Measurements from ENCODE around the gene SLC8A2.

SLC8A2 gene, protein sequence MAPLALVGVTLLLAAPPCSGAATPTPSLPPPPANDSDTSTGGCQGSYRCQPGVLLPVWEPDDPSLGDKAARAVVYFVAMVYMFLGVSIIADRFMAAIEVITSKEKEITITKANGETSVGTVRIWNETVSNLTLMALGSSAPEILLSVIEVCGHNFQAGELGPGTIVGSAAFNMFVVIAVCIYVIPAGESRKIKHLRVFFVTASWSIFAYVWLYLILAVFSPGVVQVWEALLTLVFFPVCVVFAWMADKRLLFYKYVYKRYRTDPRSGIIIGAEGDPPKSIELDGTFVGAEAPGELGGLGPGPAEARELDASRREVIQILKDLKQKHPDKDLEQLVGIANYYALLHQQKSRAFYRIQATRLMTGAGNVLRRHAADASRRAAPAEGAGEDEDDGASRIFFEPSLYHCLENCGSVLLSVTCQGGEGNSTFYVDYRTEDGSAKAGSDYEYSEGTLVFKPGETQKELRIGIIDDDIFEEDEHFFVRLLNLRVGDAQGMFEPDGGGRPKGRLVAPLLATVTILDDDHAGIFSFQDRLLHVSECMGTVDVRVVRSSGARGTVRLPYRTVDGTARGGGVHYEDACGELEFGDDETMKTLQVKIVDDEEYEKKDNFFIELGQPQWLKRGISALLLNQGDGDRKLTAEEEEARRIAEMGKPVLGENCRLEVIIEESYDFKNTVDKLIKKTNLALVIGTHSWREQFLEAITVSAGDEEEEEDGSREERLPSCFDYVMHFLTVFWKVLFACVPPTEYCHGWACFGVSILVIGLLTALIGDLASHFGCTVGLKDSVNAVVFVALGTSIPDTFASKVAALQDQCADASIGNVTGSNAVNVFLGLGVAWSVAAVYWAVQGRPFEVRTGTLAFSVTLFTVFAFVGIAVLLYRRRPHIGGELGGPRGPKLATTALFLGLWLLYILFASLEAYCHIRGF

DNA sequence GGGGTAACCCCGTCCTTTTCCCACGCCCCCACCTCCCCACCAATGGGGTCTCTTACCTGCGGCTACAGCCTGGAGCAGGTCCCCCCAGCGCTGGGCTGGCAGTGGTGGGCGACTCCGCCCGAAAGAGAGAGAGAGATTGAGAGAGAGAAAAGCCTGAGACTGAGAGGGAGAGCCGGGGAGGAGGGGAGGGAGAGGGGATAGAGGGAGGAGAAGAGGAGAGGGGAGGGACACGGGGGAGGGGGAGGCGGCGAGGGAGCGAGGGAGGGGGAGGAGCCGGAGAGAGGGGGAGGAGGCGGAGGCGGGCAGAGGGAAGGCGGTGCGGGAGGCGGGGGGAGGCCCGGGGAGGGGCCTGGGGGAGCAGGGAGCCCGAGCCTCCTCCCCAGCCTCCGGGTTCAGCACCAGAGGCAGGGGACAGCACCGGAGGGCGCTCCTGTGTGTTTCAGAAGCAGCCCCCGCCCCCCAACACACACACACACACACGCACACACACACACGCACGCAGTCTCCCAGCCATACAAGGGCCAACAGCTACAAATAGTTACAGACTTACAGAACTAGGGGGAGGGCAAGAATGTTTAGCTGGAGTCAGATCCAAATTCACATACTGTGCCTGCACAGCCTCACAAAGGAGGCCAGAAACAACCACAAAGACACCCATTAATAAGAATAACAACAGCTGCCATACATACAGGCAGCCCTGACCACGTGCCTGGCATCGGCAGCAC lies at the start of gene SLC8A2:
SLC8A2 (minus strand) TSS at position 161 of the 725 bp plus-strand sequence. CDS start 5,490 bp downstream, outside the sequence.
- DNase-seq = no peak

DNA sequence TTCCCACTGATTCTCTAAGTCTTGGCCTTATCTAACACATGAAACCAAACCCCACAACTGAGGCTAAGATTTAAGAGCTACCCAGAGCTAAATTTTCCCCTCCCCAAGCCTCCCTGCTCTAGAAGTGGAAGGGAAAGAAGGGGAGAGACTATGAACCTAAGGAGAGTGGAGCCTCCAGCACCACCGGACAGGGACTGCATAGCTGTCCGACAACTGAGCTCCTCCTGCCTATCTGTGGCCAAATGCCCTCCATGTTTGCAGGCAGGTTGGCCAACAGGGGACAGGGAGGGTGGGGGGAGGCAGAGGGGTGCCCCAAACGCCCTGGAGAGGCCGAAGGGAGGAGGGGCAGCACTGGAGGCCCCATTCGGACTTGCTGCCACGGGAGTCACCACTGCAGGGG lies 49.1 kb upstream of the SLC8A2 start:
- DNase-seq = no peak

DNA sequence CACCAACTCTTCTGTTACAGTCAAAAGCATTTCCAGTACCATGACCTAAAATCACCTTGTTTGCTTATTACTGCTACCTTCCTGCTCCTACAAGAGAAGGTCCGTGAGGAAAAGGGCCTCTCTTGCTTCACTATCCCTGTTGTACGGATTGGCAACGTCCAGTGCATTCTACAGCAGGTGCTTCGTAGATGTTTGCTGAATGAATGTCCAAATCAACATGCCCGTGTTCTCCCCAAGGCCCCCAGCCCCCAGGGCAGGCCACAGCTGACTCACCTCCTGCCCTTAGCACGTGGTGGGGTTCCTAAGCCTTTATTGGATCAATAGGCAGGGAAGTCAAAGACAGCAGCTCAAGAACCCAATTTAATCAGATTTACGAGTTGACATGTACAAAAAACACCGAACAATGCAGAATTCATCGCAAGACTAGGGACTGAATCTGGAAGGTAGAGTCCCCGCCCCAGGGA lies 48.7 kb upstream of the SLC8A2 start:
- DNase-seq = no peak

DNA sequence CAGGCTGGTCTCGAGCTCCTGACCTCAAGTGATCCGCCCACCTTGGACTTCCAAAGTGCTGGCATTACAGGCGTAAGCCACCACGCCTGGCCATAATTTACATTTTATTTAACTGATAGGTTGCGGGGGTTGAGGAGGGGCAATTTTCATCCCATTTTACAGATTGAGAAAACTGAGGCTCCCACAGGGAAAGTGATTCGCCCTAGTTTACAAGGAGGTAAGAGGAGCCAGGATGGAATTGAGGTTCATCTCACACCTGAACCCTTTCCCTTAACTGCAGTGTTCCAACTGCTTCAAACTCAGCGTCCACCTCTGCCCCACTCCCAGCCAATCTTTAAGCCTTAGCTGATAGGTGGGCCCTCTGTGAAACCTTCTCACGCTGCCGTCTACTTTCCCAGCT lies 47.2 kb upstream of the SLC8A2 start:
- DNase-seq = no peak

DNA sequence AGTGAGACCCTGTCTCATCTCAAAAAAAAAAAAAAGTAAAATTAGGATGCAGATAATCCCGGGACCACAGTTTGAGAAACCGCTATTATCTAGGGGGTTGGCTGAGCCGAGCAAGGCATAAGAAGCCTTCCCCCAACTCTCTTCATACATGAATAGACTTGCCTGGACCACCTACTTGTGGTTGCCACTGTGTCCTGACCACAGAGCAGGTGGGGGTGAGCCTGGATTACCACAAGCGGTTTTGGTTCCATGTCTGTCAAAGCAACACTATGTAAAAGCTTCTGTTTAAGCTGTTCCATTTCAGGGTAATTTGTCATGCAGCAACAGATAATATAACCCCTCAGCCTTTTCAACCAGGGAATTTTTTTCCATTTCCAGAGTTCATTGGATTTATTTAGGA lies 46.4 kb upstream of the SLC8A2 start:
- no peak for DNase-seq

DNA sequence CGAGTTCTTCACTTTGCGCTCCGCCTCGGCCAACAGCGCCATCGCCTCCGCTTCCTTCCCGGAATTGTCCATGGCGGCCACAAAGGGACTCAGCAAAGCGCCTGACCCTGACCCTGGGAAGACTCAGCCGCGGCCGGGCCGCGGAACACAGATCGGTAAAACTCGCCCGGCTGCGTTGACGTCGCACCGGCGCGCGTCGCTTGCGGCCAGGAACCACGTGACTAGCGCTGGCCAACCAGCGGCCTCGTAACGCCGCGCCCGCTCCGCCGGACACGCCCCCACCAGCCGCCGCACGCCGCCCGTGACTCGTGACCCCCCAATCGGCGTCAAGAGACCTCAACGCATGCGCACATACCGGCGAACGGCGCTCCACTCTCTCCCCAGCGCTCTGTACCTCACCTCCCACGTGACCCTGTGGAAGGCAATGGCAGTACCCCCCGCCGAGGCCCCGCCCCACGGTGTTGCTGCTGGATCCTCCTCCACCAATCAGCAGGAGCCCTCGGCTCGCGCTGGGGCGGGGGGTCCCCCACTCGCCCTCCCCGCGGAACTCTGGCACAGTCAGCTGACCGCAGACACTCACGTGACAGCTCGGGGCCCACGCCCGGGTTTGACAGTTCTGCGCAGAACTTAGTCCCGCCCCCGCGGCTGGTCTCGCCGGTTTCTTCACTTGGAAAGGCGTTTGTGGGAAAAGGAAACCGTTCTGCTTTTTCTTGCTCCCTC lies 43.3 kb upstream of the SLC8A2 start, which contains the start of gene NAPA:
NAPA (minus strand) TSS at position 195 of the 720 bp plus-strand sequence; CDS start at position 72, 123 bp downstream.
- peak; percentile 99 for DNase-seq

DNA sequence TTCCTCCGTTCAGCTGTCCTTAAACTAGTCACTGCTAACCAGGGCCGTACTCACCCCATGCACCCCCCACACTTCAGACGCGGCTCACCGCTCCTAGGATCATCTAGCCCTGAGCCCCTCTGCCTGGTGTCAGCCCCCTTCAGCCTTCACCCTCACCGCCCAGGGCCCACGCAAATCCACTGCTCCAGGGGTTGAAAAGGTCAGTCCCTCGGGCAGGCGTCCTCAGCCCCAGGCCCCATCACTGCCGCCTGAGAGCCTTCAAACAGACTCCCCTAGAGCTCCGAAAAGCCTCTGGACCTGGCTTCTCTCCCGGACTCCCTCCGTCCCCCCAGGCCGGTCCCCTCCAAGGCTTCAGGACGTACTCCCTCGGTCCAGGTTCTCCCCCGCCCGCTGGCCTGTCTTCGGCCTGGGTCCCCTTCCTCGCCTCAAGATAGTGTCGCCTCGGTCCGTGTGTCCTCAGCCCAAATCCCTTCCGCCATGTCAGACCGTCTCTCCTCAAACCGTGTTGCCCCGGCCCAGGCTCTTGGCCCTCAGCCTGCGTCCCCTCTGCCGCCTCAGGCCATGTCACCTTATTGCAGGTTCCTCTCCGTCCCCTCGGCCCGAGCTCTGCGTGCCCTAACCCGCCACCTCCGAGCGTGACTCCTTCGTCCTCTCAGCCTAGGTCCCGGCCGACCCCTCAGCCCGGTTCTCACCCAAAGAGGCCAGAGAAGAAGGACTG lies 42.6 kb upstream of the SLC8A2 start:
- no peak for DNase-seq

DNA sequence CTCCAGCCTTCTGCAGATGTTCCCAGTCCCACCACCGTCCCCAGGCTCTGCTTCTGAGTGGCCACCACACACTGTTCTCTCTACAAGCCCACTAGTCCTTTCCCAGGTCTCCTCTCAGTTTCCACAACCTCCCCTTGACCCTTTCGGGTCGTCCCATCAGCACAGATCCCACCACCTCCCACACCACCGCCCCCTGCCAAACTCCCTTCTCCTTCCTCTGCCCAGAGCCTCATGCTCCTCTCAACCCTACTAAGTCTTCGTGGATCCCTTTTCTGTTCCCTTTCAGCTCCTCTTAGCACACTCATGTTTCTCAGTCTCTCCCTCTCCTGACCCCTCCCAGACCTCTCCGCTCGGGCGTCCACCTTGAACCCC lies 41.2 kb upstream of the SLC8A2 start:
- DNase-seq = no peak

DNA sequence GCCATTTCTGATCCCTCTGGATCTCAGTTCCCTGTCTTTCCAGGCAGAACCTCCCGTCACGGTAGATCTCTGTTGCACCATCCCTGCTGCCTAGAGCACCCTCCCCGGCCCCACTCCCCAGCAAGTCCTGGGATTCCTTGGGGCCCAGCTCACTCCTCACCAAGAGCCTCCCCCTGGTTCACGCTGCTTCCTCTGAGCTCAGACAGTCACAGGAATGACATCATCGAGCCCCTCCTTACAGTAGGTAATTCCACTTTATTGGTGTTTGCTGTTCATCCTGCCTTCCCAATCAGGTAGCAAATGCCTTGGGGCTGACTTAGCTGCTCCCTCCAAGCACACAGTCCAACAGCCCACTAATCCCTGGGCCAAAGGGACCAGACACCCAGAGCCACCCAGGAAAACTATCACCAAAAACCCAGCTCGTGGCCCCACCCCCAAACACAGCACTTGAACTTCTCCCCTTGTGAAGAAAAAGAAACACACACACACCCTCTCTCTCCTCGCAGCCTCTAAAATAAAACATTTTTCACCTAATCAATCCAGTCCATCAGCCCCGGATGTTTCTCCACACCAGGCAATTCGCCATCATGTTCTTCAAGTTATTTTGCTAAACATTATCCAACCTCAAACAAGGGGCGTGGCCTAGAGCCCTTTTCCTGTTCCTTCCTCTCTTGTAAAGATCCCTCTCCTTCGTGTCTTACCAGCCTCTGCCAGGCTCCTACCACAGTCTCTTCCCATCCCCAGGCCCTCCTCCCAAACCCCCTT lies 40.7 kb upstream of the SLC8A2 start:
- peak; percentile 85 for DNase-seq

DNA sequence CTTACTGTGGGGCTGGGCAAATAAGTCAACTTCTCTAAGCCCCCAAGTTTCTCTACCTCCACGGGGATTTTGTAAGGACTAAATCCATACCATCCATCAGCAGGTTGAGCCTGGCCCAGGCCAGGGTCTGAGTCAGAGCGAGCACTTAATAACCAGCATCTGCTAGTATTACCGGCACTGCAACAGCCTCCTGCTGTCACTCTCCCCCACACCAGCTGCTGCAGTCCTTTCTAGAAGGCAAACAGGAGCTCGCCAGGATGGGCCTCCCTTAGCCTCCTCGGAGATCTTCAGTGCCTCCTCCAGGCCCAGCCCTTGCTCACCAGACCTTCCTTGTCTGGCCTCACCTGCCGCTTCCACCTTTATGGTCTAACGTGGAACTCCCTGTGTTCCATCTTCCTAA lies 40.0 kb upstream of the SLC8A2 start:
- DNase-seq = peak; percentile 97

DNA sequence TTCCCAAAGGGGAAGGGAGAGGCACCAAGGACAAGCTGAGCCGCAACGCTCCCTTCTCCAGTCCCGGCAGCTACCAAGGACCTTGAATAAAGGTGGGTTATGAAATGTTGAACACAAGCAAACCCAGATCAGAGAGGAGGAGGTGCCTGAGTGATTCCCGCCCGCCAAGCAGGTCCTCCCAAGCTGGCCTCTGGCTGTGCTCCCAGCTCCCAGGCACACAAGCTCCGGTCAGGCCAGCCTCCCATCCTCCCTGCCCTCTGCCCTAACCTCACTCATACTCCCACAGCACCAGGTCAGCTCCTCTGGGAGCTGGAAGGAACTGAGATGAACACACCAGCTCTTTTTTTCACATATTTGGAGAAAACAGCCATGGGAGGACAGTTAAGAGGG lies 39.4 kb upstream of the SLC8A2 start:
- DNase-seq = peak; percentile 52

DNA sequence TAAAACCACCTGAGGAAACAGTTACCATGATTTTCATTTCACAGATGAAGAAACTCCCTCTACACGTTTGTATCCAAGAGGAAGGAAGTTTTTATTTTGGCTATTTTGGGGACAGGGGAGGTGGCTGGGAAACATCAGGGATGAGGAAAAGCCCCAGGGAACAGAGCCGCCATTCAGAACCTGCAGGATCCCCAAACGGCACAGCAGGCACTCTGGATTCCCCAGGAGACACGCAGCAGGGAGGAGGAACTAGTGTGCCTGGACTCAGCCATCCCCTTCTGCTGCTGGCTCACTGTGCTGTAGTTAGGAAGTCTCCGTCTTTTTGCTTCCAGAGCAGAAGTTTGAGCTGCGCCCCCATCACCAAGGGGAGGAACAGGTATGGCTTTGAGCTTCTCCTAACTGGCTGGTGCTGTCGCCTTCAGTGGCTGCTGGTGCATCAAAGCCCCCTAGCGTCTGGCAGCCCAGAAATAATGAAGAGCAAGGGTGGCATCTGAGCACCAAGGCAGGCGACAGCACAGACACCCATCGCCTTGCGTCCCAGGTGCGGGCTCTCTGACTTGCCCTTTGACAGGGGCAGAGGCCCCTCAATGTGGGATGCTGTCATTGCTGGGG lies 38.9 kb upstream of the SLC8A2 start:
- DNase-seq = peak; percentile 30

DNA sequence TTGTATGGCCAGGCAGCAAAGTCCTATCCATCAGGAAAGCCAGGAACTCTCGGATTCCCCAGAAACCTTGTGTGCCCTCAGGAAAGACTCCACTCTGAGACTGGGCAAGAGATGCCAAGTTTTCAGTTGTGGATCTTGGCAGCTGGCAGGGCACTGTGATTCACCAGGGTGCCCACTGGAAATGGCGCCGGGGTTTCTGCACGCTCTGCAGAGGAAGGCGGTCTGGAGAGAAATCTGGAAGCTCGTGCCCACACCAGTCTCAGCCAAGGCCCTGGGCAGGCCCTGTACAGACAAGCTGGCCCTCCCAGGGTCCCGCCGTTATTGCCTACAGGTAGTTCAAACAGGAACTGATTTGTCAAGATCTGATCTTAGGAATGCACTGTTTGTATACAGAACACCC lies 38.3 kb upstream of the SLC8A2 start:
- no peak for DNase-seq

DNA sequence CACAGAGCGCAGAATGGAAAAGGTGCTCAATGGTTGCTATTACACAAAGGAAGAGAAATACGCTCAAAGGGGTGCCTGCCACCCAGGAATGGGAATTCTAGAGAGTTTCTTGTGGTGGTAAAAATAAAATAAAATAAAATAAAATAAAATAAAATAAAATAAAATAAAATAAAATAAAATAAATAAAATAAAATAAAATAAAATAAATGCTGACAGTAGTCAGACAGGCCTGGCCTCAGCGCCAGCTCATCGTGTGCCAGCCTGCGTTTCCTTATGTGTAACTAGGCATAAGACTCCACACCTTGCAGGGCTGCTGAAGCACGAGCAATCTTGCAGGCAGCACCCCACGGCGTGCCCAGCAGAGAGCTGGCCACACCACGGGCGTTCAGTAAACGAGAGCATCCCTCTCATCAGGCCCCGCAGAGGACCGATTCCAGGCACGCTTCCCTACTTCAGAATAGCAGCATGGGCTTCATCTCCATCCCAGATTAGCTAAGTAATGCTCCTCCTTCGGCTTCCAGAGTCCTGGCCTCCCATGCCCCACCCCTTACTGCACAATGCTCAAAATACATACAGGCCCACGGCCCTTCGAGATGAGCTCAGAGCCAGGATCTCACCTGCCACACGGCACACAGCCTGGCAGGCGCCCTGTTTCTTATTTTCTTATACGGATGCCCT lies 37.6 kb upstream of the SLC8A2 start:
- DNase-seq = no peak

DNA sequence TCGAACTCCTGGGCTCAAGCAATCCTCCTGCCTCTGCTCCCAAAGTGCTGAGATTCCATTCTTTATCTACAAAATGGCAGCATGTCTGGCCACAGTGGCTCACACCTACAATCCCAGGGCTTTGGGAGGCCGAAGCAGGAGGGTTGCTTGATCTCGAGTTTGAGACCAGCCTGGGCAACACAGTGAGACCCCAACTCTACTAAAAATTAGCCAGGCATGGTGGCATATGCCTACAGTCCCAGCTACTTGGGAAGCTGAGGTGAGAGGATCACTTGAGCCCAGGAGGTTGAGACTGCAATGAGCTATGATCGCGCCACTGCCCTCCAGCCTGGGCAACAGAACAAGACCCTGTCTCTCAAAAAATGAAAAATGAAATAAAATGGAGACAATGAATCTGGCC lies 37.0 kb upstream of the SLC8A2 start:
- no peak for DNase-seq

DNA sequence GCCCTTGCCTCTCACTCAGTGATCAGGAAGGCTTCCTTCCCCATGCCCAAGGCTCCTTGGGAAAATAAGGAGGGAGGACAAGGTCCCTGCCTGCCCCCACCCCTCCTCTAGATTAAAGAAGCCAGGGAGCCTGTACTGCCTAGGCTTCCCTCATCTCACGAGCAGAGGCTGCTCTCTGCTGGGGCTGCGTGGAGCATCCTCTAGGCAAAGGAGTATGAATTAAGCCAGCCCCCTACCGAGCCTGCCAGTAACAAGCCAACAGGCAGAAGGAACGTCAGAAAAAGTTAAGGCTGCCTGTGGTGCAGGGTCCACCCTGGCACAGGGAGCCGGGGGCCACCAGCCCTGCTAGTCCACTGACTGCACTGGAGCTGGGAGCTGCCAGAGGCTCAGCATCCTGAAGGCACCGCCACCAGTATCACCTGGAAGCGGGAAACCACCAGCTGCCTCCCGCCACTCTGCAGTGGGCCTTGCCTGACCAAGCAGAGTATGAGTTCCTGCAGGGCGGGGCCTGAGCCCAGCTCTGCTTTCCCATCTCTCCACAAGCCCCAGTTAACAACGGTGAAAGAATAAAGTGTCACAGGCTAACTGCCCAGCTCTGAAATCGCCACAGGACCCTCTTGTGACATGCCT lies 36.3 kb upstream of the SLC8A2 start:
- DNase-seq = peak; percentile 73

DNA sequence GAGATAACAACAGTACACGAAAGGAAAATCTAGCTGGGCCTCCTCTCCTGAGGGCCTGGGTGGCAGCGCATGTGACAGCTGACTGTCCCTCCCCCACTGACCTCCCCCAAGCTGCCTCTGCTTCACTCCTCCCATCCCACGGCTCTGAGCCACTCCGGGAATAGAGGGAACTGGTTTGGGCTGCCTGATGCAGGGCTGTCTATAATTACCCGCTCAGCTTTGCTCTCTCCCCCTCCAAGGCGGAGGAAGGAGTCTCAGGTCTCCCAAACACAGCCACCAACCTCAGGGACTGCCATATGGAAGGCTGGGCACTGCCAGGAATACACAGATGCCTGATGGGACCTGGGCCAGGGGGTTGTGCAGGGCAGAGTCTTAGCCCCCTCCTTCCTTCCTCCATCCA lies 35.3 kb upstream of the SLC8A2 start:
- DNase-seq = peak; percentile 94

DNA sequence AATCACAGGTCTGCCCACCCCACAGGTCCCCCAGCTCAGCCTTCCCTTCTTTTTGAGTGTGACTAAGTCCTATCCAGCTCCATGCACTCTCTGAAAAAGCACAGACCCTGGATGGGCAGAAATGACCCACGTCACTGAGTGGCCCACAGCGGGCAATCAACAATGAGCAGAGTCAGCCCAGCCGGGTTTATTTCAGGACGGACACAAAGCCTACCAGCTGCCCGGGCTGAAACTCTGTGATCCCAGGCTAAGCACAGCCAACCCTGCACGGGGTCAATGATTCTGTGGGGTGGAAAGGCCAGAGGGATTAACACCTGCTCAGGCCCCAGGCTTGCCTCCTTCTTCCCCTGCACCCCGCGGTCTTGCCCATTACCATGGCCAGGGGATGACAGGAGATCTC lies 34.8 kb upstream of the SLC8A2 start:
- no peak for DNase-seq

DNA sequence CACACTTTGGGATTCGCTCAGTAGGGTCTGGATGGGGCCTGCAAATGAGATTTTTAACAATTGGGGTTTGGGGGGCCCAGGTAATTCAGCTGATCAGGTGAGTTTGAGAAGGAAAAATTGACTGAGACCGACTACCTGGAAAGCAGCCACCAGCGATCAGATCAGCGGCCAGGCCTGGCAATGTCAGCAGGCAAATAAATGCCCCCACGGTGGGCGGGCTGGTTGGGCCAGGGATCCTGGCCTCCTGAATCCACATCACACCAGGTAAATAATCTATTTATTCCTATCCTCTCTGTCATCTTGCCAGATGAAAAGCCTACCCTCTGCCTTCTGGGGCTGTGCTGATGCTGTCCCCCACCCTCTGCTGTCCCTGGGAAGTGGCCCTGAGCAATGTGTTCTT lies 33.8 kb upstream of the SLC8A2 start:
- no peak for DNase-seq

DNA sequence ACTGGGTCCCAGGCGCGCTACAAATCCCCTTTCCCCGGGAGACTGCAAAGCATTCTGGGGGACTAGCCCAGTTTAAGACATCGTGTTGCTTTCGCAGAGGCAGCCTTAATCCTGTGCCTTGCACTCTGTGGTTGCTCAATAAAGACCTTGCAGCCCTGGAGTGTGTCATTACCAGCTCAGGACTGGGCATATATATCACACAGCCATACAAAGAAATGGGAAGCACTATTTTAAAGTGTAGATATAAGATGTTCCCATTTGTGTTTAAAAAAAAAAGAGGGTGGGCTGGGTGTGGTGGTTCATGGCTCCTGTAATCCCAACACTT lies 32.1 kb upstream of the SLC8A2 start:
- no peak for DNase-seq

Measured in DMS 273 treated with DMSO at 0.1 percent for 48 hours (cell line).